ENCODE measurements around the gene NRAP.
"Not testable (repeated sequence)": the region's sequence is repeated elsewhere in the genome, so short reads cannot be mapped to it uniquely, and the experiment has no call there.

The NRAP gene

DNA sequence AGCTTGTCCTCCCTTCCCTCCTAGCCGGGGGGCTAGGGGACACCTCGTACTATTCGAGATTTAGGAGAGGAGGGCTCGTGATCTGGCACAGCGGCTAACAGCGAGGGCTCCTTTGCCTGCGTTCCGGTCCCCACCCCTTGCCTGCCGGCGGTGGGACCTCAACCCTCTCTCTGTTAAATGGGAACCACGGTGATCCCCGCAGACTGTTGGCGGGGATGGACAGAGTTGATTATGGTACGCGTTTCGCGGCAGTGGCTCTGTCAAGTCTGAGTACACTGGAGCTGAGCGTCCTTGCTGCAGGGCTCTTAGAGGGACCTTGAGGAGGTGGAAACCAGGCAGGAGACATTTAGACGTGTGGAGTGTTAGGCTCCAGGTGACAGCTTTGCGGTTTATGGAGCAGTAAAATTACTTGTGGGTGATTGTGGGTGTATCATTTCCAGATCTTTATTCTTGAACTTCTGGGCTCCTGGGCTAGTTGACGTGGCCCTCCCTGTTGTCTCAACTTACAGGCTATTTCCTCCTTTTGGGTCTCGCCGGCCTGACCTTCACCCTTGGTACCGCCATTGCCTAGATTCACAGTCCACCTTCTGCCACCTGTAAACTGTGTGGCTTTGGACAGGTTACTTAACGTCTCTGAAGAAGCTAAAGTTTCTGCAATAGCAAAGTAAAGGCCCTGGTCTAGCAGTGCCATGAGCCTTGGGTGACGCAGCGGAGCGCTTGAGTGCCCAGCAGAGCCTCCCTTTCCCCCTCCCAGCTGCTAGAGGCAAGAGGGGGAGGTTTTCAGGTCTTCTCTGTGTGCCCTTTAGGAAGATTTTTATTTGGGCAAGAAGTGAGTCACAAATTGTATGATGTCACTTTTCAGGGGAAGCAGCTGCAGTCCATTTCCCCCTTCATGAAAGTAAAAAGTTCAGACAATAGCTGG lies 16.6 kb upstream of the NRAP start:
- FAIRE-seq: no peak

GRCh38 chr10:113679463-113680189 lies 15.8 kb upstream of the NRAP start, which contains the start of gene CASP7:
TSS of gene CASP7 (plus strand) at chr10:113679912. CDS start at chr10:113697494, 17,582 bp downstream.
- FAIRE-seq: no peak

GRCh38 chr10:113666682-113667252 lies 2.9 kb upstream of the NRAP start:
- no peak for FAIRE-seq

DNA sequence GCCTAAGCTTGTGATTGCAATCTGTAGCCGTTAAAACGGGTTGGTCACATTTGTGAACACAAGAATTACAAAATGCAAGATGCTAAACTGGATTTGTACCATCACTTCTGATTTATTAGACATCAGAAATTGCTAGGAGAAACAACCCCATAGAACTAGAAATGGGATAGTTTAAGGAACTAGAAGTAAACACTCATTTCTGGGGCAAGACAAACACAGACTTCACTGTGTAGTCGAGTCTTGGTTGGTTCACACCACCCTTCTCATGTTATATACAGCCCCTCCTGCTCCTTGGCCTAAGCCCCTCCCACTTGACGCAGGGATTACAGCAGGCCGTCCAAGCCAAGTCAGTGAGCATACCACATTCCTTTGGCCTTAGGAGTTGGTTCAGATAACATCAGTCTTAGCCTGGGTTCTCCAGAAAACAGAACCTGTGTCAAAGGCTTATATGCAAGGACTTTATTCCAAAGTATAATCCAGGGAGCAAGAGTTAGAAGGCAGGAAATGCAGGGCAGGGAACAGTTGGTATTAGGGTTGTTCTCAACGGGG lies 2.0 kb upstream of the NRAP start:
- no peak for FAIRE-seq

- FAIRE-seq: no peak
These were observed 1.5 kb upstream of the NRAP start for GRCh38 chr10:113665352-113665751.

GRCh38 chr10:113663142-113663541 lies 699 bp downstream of the NRAP start:
- no peak for FAIRE-seq

- FAIRE-seq: no peak
These were observed 2.5 kb downstream of the NRAP start for GRCh38 chr10:113661332-113661731.

DNA sequence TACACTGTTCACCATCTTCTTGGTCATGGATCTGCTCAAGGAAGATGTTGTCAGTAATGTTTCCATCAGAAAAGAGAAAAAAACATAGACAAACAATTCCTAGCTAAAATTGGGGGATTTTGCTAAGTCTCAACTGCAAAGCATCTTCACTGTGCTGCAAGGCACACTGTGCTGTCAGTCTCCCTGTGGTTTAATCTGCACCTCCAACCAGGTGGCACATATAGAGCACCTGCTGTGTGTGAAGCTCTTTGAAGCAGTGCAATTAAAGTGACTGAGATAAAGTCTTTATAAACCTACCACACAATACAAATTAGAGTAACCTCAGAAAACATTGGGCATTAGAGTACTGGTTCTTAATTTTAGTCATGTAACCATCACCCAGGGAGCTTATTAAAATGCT lies 6.3 kb downstream of the NRAP start:
- FAIRE-seq: no peak

DNA sequence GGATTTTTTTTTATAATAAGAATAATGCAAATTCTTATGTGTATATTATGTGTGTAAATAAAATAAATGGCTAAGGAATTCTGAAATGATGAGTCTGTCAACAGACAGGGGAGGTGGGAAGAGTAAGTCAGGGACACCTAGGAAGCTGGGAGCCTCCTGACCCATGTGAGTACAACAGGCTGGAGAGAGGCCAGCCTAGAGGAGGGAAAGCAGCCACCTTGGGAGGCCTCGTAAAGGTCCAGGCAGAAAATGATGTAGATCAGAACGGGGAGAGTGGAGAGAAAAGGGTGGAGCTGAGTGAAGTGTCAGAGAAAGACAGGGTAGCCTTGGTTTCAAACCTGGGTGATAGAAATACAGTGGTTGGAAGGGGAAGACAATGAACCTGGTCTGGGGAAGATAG lies 6.9 kb downstream of the NRAP start:
- FAIRE-seq: no peak

- FAIRE-seq: not testable (repeated sequence)
These were observed 11.4 kb downstream of the NRAP start for GRCh38 chr10:113652456-113652855.

DNA sequence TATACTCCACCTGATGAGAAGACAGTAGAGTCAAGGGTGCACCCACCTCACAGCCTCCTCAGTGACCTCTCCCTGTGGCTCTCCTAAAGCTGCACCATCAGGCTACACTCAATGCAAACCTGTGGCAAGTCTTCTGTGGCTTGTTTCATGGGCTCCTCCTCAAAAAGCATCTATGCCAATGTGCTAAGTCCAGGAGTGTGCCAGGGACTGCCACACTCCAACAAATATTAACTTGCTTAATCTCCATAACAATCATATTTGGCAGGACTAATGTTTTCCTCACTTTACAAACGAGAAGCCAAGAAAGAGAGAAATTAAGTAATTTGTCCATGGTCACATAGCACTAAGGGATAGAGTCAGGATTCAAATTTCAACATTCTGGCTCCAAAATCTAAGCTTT lies 11.9 kb downstream of the NRAP start:
- no peak for FAIRE-seq

GRCh38 chr10:113651021-113651420 lies 12.8 kb downstream of the NRAP start:
- no peak for FAIRE-seq

DNA sequence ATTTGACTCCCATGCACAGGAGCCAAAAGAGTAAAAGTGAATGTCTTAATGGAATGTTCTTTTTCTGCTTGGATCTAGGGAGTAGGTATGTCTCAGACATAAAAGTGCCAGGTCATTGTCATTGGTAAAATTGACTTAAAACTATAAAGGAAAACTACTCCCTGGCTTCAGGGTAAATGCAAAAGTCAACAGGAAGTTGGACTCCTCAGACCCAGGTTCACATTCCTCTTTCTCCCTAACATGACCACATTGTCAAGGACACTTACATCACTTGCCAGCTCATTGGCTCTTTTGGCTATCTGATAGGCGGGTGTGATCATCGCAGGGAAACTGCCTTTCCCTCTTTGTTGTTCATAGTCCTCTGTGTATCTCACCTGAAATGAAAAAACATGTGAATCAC lies 13.7 kb downstream of the NRAP start:
- no peak for FAIRE-seq

GRCh38 chr10:113648478-113648877 lies 15.4 kb downstream of the NRAP start:
- FAIRE-seq: no peak

DNA sequence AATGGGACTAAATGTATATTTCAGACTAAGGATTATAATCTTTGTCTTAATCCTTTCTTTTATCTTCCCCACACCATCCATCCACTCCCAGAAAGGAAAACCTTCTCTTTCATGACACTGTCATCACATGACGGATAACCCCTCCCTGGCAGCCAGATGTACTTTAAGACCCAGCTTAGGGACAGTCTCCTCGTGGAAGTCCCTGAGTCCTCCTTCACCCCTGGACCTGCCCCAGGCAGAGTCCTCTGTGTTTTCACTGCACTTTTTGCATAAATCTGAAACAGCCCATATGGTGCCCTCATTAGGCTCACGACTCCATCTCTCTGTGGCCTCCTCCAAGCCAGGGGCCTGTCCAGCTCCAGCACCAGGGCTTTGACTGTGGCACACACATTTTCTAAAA lies 16.0 kb downstream of the NRAP start:
- no peak for FAIRE-seq

GRCh38 chr10:113646336-113647201 lies 17.3 kb downstream of the NRAP start:
- no peak for FAIRE-seq

DNA sequence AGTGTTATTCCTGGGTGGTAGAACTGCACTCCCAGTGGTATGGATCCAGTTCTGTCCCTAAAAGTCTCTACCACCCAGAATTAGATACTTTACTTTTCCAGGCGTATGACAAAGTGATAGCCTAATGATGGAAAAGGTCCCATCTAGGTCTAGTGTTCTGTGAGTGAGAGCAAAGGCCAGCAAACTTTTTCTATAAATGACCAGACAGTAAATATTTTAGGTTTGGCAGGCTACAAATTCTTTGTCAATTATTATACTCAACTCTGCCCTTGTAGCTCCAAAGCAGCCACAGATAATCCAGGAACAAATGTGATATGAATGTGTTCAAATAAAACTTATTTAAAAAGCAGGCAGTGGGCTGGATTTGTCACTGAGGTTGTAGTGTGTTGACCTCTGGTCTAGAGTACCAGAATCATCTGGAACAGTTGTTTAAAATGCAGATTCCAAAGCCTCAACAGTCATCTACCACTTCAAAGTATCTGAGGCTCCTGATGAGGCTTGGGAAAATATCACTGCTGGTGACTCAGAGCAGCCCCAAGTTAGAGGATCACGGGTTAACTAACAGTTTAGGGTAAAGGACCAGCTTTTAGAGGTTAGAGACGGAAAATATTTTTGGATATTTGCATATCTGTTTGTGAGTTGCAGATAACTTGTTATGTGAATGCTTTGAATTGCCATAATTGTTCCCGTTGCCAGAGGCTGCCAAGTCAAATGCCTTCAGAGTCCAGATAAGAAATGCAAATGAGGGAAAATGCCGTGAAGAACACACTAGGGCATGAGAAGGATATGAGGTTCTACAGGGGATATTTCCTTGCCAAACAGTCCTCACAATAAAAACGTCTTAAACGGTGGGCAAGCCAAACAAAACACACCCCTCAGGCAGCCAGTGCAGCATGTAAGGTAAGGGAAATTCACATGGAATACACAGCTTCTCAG lies 19.4 kb downstream of the NRAP start:
- no peak for FAIRE-seq

DNA sequence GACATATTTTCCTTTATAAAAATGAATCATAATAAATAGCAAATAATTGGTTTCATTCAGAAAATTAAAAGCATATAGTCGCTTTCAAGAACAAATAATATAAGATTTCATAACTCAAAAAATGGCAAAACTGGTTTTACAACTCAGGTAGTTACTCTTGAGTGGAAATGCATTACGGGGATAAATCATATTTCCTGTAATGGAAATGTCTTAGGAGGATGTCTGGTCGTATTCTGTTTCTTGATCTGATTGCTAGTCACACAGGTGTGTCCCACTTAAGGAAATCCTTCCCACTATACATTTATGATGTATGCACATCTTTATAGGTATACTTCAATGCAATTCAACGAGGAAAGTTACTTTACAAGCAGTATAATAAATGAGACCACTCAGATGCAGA lies 20.7 kb downstream of the NRAP start:
- FAIRE-seq: no peak

GRCh38 chr10:113641702-113642101 lies 22.1 kb downstream of the NRAP start:
- no peak for FAIRE-seq

GRCh38 chr10:113639966-113640365 lies 23.9 kb downstream of the NRAP start:
- no peak for FAIRE-seq

DNA sequence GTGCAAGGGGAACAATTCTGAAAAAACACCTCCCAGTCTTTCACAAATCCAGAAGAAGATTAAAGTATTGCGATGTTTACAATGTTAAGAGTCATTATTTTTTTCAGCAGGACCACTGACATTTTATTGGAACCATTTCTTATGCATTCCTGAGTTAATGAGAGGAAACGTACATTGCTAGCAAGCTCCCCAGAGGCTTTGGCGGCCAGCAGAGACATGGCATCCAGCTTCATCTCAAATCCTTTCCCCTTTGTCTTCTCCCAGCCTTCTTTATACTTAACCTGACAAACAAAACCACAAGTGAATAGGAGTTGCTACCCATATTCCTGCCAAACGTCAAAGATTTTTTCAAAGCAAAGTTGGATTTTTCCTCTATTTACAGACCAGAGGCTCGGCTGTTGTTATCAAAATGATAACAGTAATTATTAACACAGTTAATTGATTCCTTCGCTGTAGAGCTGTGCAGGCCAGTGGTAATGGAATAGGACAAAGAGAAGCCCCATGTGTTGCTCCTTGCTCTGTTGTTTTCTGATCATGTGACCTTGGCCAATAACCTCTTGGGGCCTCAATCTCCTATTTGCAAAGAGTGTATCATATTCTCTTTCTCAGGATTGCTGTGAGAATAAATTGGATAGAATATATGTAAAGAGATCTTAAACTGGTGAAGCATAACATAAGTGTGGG lies 32.0 kb downstream of the NRAP start:
- no peak for FAIRE-seq

All from islet of Langerhans (tissue), 1 donor.